ENCODE measurements around the gene IMPA2.

- TF ChIP-seq EZH2 (IDR thresholded peaks at IDR 0.05; ENCODE audit: borderline replicate concordance, low read length) = no peak
- TF ChIP-seq CTCF (conservative IDR thresholded peaks at IDR 0.05 in 1 of 2, IDR thresholded peaks at IDR 0.05 in 1 of 2; ENCODE audit: extremely low read depth in 1 of 2, insufficient read depth in 1 of 2, low read depth in 1 of 2, low read length in 2 of 2) = no peak
Measured at GRCh38 chr18:11980163-11980493, 1.2 kb upstream of the IMPA2 start.
